HEK293T (cell line): Measurements from ENCODE around the gene KIR2DL1.

Experiments
- ARNT ChIP-seq: fragments of 450-650 bp; IDR thresholded peaks from 2 replicates; pipeline ENCODE4 v1.6.1; 2017; ENCODE audit warnings: mild to moderate bottlenecking
- SUZ12 ChIP-seq: fragments of 450-650 bp; IDR thresholded peaks from 2 replicates; pipeline ENCODE4 v1.6.1; 2016; ENCODE audit warnings: mild to moderate bottlenecking

- TF ChIP-seq SUZ12 (no peak), ARNT (no peak)
Measured at GRCh38 chr19:54804571-54804970, 35.0 kb downstream of the KIR2DL1 start.
